Smooth muscle cell (in vitro differentiated cells): ENCODE measurements around the gene AGL. TPM values are rescaled to one million over a fixed set of nuclear protein-coding genes. Genes with fewer than 3 reads are reported as not detected.

ENCODE experiments used
- DNase-seq: peaks from one replicate; lab custom pipeline; 2025; ENCODE audit not compliant: unreplicated experiment; lab: John Stamatoyannopoulos, UW
- H2AFZ ChIP-seq: fragments of 200-600 bp; sonication (generic); 2 replicates; pipeline ENCODE4 v1.6.0; 2016; ENCODE audit warnings: antibody characterized with exemption, low read depth, mild to moderate bottlenecking
- H3F3A ChIP-seq: fragments of 200-600 bp; sonication (generic); 2 replicates; pipeline ENCODE4 v1.6.0; 2017; ENCODE audit warnings: antibody characterized with exemption, low read depth
- H3K27ac ChIP-seq: fragments of 200-600 bp; sonication (generic); 2 replicates; pipeline ENCODE4 v1.5.1; 2016; ENCODE audit warnings: low read depth, mild to moderate bottlenecking
- H3K27me3 ChIP-seq: fragments of 200-600 bp; sonication (generic); 2 replicates; pipeline ENCODE4 v1.6.1; 2016; ENCODE audit warnings: low read depth, mild to moderate bottlenecking
- H3K36me3 ChIP-seq: fragments of 200-600 bp; sonication (generic); 2 replicates; pipeline ENCODE4 v1.5.1; 2016; ENCODE audit warnings: low read depth
- H3K4me1 ChIP-seq: fragments of 200-600 bp; sonication (generic); 2 replicates; pipeline ENCODE4 v1.5.1; 2016; ENCODE audit warnings: low read depth
- H3K4me2 ChIP-seq: fragments of 200-600 bp; sonication (generic); 2 replicates; pipeline ENCODE4 v1.6.0; 2016; ENCODE audit warnings: mild to moderate bottlenecking
- H3K4me3 ChIP-seq: fragments of 200-600 bp; sonication (generic); 2 replicates; pipeline ENCODE4 v1.5.1; 2016; ENCODE audit warnings: mild to moderate bottlenecking
- H3K79me2 ChIP-seq: fragments of 200-600 bp; sonication (generic); 2 replicates; pipeline ENCODE4 v1.6.0; 2016; ENCODE audit warnings: low read depth, mild to moderate bottlenecking
- H3K9ac ChIP-seq: fragments of 200-600 bp; sonication (generic); 2 replicates; pipeline ENCODE4 v1.6.0; 2016; ENCODE audit warnings: low read depth
- H3K9me3 ChIP-seq: fragments of 200-600 bp; sonication (generic); replicated peaks from 2 replicates; pipeline ENCODE4 v1.5.1; 2016; ENCODE audit warnings: low read depth
- H4K20me1 ChIP-seq: fragments of 200-600 bp; sonication (generic); 2 replicates; pipeline ENCODE4 v1.6.0; 2016; ENCODE audit warnings: low read depth
- CTCF ChIP-seq: fragments of 200-600 bp; sonication (generic); IDR thresholded peaks from 2 replicates; pipeline ENCODE4 v1.5.1; 2017; ENCODE audit warnings: borderline replicate concordance, mild to moderate bottlenecking, antibody characterized with exemption; ENCODE audit not compliant: insufficient read depth, poor library complexity, severe bottlenecking
- WGBS: methylation state at CpG from one replicate; pipeline ENCODE4 v1.1.7; 2016; ENCODE audit warnings: low lambda C conversion rate; 5-methylcytosine and 5-hydroxymethylcytosine counted together
- polyA plus RNA-seq: library from polyadenylated mRNA; unstranded; fragments of >200 nt; fragmentation: Nextera tagmentation; extraction: Ambion mirVana; gene quantifications from 2 replicates; pipeline ENCODE4 v1.2.1, GENCODE V29; 2016
- total RNA-seq: library from RNA; depleted of rRNA; stranded (reverse); fragments of >200 nt; gene quantifications from 2 replicates; pipeline ENCODE4 v1.2.3, GENCODE V29; 2014

Gene AGL
- total and polyA plus RNA-seq, 2 experiments from 2014 or later = 5.1 to 18.3 TPM

- H3K9me3 ChIP-seq = no peaks in the 10 kb centered on the region
- no peak for DNase-seq
- H3K27me3 ChIP-seq = no peaks in the 10 kb centered on the region
- WGBS = 89% methylated on average over 4 of the region's 4 CpGs
- no peaks in the 10 kb centered on the region for H3K4me1 ChIP-seq
- H2AFZ ChIP-seq = no peak overlapping the region
- no peaks in the 10 kb centered on the region for H3F3A ChIP-seq
- no peaks in the 10 kb centered on the region for H4K20me1 ChIP-seq
- no peak overlapping the region for H3K4me3 ChIP-seq
- H3K9ac ChIP-seq = no peak overlapping the region
- no peaks in the 10 kb centered on the region for H3K79me2 ChIP-seq
- no peak overlapping the region for H3K27ac ChIP-seq
- H3K4me2 ChIP-seq = no peak overlapping the region
- TF ChIP-seq CTCF = no peak
- peaks cover 3% of the 10 kb centered on the region for H3K36me3 ChIP-seq
These were observed 10.5 kb downstream of the AGL start for GRCh38 chr1:99860703-99861102.

- Histone ChIP-seq H3K4me3 (no peak overlapping the region), H3K27ac (no peak overlapping the region), H3K36me3 (peaks cover 3% of the 10 kb centered on the region), H3K79me2 (no peaks in the 10 kb centered on the region), H3K4me2 (no peak overlapping the region), H3K27me3 (no peaks in the 10 kb centered on the region), H3F3A (no peaks in the 10 kb centered on the region), H3K4me1 (no peaks in the 10 kb centered on the region), H2AFZ (no peak overlapping the region), H3K9me3 (no peaks in the 10 kb centered on the region), H4K20me1 (no peaks in the 10 kb centered on the region), H3K9ac (no peak overlapping the region)
- no peak for TF ChIP-seq CTCF
- 99% methylated on average over 6 of the region's 6 CpGs for WGBS
- DNase-seq = no peak
These were observed 17.5 kb downstream of the AGL start for GRCh38 chr1:99867682-99868081.

- H3K27me3 ChIP-seq = no peaks in the 10 kb centered on the region
- no peak overlapping the region for H2AFZ ChIP-seq
- no peaks in the 10 kb centered on the region for H3K79me2 ChIP-seq
- no peak for DNase-seq
- no peaks in the 10 kb centered on the region for H4K20me1 ChIP-seq
- H3K4me3 ChIP-seq = no peak overlapping the region
- H3K27ac ChIP-seq = no peak overlapping the region
- H3F3A ChIP-seq = no peaks in the 10 kb centered on the region
- H3K36me3 ChIP-seq = peaks cover 1% of the 10 kb centered on the region
- H3K4me1 ChIP-seq = no peaks in the 10 kb centered on the region
- H3K9me3 ChIP-seq = no peaks in the 10 kb centered on the region
- no peak for TF ChIP-seq CTCF
- H3K9ac ChIP-seq = no peak overlapping the region
- H3K4me2 ChIP-seq = no peak overlapping the region
These were observed 19.1 kb downstream of the AGL start for GRCh38 chr1:99869304-99869703.

- H4K20me1 ChIP-seq = no peaks in the 10 kb centered on the region
- DNase-seq = no peak
- no peaks in the 10 kb centered on the region for H3F3A ChIP-seq
- no peak overlapping the region for H3K4me3 ChIP-seq
- TF ChIP-seq CTCF = no peak
- H3K79me2 ChIP-seq = no peaks in the 10 kb centered on the region
- no peak overlapping the region for H3K9ac ChIP-seq
- H3K4me2 ChIP-seq = no peak overlapping the region
- no peaks in the 10 kb centered on the region for H3K9me3 ChIP-seq
- no peaks in the 10 kb centered on the region for H3K27me3 ChIP-seq
- H3K36me3 ChIP-seq = no peaks in the 10 kb centered on the region
- 94% methylated on average over 6 of the region's 6 CpGs for WGBS
- H2AFZ ChIP-seq = no peak overlapping the region
- no peaks in the 10 kb centered on the region for H3K4me1 ChIP-seq
- no peak overlapping the region for H3K27ac ChIP-seq
These were observed 19.6 kb downstream of the AGL start for GRCh38 chr1:99869723-99870122.
